Endothelial cell of umbilical vein (primary cell): Measurements from ENCODE around the gene TAF11L13.

Experiments
- EZH2 ChIP-seq: IDR thresholded peaks from 2 replicates; pipeline ENCODE4 v1.6.1; 2012; ENCODE audit warnings: borderline replicate concordance, low read depth, mild to moderate bottlenecking, moderate library complexity, low read length, inconsistent platforms; ENCODE audit not compliant: severe bottlenecking
- MAX ChIP-seq: IDR thresholded peaks from 2 replicates; pipeline ENCODE4 v1.6.1; 2011; ENCODE audit not compliant: insufficient read depth, insufficient read length
- POLR2A ChIP-seq: IDR thresholded peaks from 2 replicates; pipeline ENCODE4 v1.6.1; 2012; ENCODE audit warnings: low read depth, mild to moderate bottlenecking, control low read depth, low read length
- TF ChIP-seq, protein P1 (sequence below), 2 donors: IDR thresholded peaks; 1 replicate in 1 of 2; 2 replicates in 1 of 2; pipeline ENCODE4 v1.5.1; 2011; ENCODE audit warnings: low read length in 2 of 2, mild to moderate bottlenecking in 2 of 2, moderate library complexity in 2 of 2, control low read depth in 1 of 2, inconsistent platforms in 1 of 2, low read depth in 1 of 2; ENCODE audit not compliant: insufficient read depth in 1 of 2; ENCODE audit errors: extremely low read depth in 1 of 2

- TF ChIP-seq MAX (no peak), EZH2 (no peak), POLR2A (no peak)
- TF ChIP-seq, protein P1, sequence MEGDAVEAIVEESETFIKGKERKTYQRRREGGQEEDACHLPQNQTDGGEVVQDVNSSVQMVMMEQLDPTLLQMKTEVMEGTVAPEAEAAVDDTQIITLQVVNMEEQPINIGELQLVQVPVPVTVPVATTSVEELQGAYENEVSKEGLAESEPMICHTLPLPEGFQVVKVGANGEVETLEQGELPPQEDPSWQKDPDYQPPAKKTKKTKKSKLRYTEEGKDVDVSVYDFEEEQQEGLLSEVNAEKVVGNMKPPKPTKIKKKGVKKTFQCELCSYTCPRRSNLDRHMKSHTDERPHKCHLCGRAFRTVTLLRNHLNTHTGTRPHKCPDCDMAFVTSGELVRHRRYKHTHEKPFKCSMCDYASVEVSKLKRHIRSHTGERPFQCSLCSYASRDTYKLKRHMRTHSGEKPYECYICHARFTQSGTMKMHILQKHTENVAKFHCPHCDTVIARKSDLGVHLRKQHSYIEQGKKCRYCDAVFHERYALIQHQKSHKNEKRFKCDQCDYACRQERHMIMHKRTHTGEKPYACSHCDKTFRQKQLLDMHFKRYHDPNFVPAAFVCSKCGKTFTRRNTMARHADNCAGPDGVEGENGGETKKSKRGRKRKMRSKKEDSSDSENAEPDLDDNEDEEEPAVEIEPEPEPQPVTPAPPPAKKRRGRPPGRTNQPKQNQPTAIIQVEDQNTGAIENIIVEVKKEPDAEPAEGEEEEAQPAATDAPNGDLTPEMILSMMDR (IDR thresholded peaks at IDR 0.05; ENCODE audit: extremely low read depth in 1 of 2, insufficient read depth in 1 of 2, low read depth in 1 of 2, low read length in 2 of 2): no peak
These were observed 38.5 kb downstream of the TAF11L13 start for GRCh38 chr5:17670353-17670752.
